K562 (cell line): ENCODE measurements around the gene WASL. TPM values are rescaled to one million over a fixed set of nuclear protein-coding genes. Genes with fewer than 3 reads are reported as not detected.

ENCODE experiments used
- BACH1 ChIP-seq: fragments of 200-800 bp; sonication (Bioruptor generic); IDR thresholded peaks from 2 replicates; pipeline ENCODE4 v1.6.1; 2016; ENCODE audit warnings: missing genetic modification characterization, missing compliant biosample characterization
- CBX5 ChIP-seq: IDR thresholded peaks from 2 replicates; pipeline ENCODE4 v1.6.1; 2014; ENCODE audit warnings: low read depth, borderline replicate concordance
- CTCFL ChIP-seq: IDR thresholded peaks from 2 replicates; pipeline ENCODE4 v1.6.1; 2011; ENCODE audit warnings: borderline replicate concordance, low read depth, mild to moderate bottlenecking, moderate library complexity, low read length; ENCODE audit not compliant: insufficient read depth, poor library complexity, severe bottlenecking
- E2F3 ChIP-seq: fragments of 250-450 bp; sonication (Bioruptor Pico); IDR thresholded peaks from 2 replicates; pipeline ENCODE4 v1.4.0; 2020; ENCODE audit warnings: mild to moderate bottlenecking
- ELF4 ChIP-seq: fragments of 450-650 bp; formaldehyde crosslinking; IDR thresholded peaks from 2 replicates; pipeline ENCODE4 v1.4.0; 2022; ENCODE audit warnings: missing genetic modification characterization
- EP300 ChIP-seq: IDR thresholded peaks from 2 replicates; pipeline ENCODE4 v1.6.1; 2012; ENCODE audit warnings: low read length, improper control_type of control experiment
- HDAC6 ChIP-seq: IDR thresholded peaks from 2 replicates; pipeline ENCODE4 v1.6.1; 2012; ENCODE audit warnings: low read depth, mild to moderate bottlenecking, control low read depth, inconsistent platforms, low read length, moderate library complexity
- HLTF ChIP-seq: fragments of 450-650 bp; IDR thresholded peaks from 2 replicates; pipeline ENCODE4 v1.6.1; 2016
- MNT ChIP-seq, 2 experiments: fragments of 450-650 bp; conservative IDR thresholded peaks; 2 replicates each; pipeline ENCODE4 v1.6.1; 2017; ENCODE audit warnings: mild to moderate bottlenecking in 2 of 2, moderate library complexity in 2 of 2
- MTA1 ChIP-seq: fragments of 450-650 bp; IDR thresholded peaks from 2 replicates; pipeline ENCODE4 v1.6.1; 2017; ENCODE audit warnings: borderline replicate concordance
- NCOA2 ChIP-seq, 2 experiments: fragments of 450-650 bp; IDR thresholded peaks; 2 replicates each; pipeline ENCODE4 v1.6.1; 2018; ENCODE audit warnings: mild to moderate bottlenecking in 2 of 2, moderate library complexity in 1 of 2; ENCODE audit not compliant: partially characterized antibody in 2 of 2
- NFRKB ChIP-seq: fragments of 450-650 bp; IDR thresholded peaks from 2 replicates; pipeline ENCODE4 v1.6.1; 2016; ENCODE audit warnings: low read depth
- PKNOX1 ChIP-seq: fragments of 450-650 bp; IDR thresholded peaks from 2 replicates; pipeline ENCODE4 v1.6.1; 2016
- POLR2AphosphoS5 ChIP-seq: IDR thresholded peaks from 2 replicates; pipeline ENCODE4 v1.6.1; 2011; ENCODE audit warnings: mild to moderate bottlenecking, low read depth, low read length, moderate library complexity; ENCODE audit not compliant: control insufficient read depth, insufficient read depth
- SMAD4 ChIP-seq: fragments of 250-450 bp; sonication (Bioruptor Pico); conservative IDR thresholded peaks from 2 replicates; pipeline ENCODE4 v1.8.0; 2021; ENCODE audit warnings: inconsistent platforms, mild to moderate bottlenecking, moderate library complexity
- SMC3 ChIP-seq: conservative IDR thresholded peaks from 2 replicates; pipeline ENCODE4 v1.6.1; 2011; ENCODE audit warnings: low read depth, low read length, improper control_type of control experiment; ENCODE audit not compliant: insufficient read depth
- SRSF9 ChIP-seq: fragments of 200-400 bp; formaldehyde crosslinking; IDR thresholded peaks from 2 replicates; pipeline ENCODE4 v1.6.1; 2017; ENCODE audit warnings: low read depth, low read length, borderline replicate concordance
- TAF15 ChIP-seq: fragments of 200-400 bp; formaldehyde crosslinking; IDR thresholded peaks from 2 replicates; pipeline ENCODE4 v1.6.1; 2017; ENCODE audit warnings: mild to moderate bottlenecking, low read depth, low read length, moderate library complexity
- TAF9B ChIP-seq: fragments of 450-650 bp; IDR thresholded peaks from 2 replicates; pipeline ENCODE4 v1.6.1; 2018; ENCODE audit warnings: mild to moderate bottlenecking; ENCODE audit not compliant: partially characterized antibody
- THAP12 ChIP-seq: fragments of 250-450 bp; sonication (Bioruptor Pico); IDR thresholded peaks from 2 replicates; pipeline ENCODE4 v1.9.0; 2021; ENCODE audit warnings: mild to moderate bottlenecking, inconsistent platforms
- YBX1 ChIP-seq: fragments of 450-650 bp; IDR thresholded peaks from 2 replicates; pipeline ENCODE4 v1.7.1; 2016; ENCODE audit warnings: mild to moderate bottlenecking
- ZBED1 ChIP-seq: IDR thresholded peaks from 2 replicates; pipeline ENCODE4 v1.6.1; 2014
- ZNF274 ChIP-seq: IDR thresholded peaks from 2 replicates; pipeline ENCODE4 v1.6.1; 2011; ENCODE audit warnings: low read depth, mild to moderate bottlenecking, low read length, moderate library complexity, borderline replicate concordance
- ZNF324 ChIP-seq: fragments of 250-450 bp; sonication (Bioruptor Pico); IDR thresholded peaks from 2 replicates; pipeline ENCODE4 v1.4.0; 2020; ENCODE audit warnings: mild to moderate bottlenecking
- ZNF75A ChIP-seq: fragments of 450-650 bp; formaldehyde crosslinking; IDR thresholded peaks from 2 replicates; pipeline ENCODE4 v1.4.0; 2020; ENCODE audit warnings: mild to moderate bottlenecking
- polyA plus RNA-seq, 8 experiments: library from polyadenylated mRNA; depleted of rRNA in 4 of 8; stranded (reverse) in 5 of 8; unstranded in 3 of 8; fragments of >200 nt; fragmentation: Nextera tagmentation in 2 of 8; fragmentation: Illumina TruSeq in 1 of 8; extraction: Ambion mirVana in 2 of 8; extraction: Trizol in 1 of 8; gene quantifications; 2 replicates each; pipeline versions ENCODE4 v1.2.1 to v1.2.3, GENCODE V29; 2011 to 2014; ENCODE audit warnings: inconsistent platforms in 1 of 8, missing spikeins in 1 of 8
- total RNA-seq, 7 experiments: library from RNA; depleted of rRNA in 6 of 7; stranded (reverse); fragments of >200 nt in 6 of 7; fragmentation: Illumina TruSeq in 2 of 7; extraction: Trizol in 2 of 7; gene quantifications; 2 replicates each; pipeline versions ENCODE4 v1.2.1 to v1.2.3, GENCODE V29; 2011 to 2021; ENCODE audit warnings: low replicate concordance in 1 of 7

Gene WASL
- total and polyA plus RNA-seq, 9 of the 15 experiments (the other 6 are each of a cell fraction or from before 2014, with no cell fraction given) = 3.2 to 13.9 (median 8.3) TPM

GRCh38 chr7:123682690-123683089, 66.1 kb downstream of the WASL start (continued):
- TF ChIP-seq SMC3 = 0 out of 2 replicates have a peak, but pooled peaks have one; percentile 47
- TF ChIP-seq ZNF324 (CRISPR knock-in tag) = no peak
- no peak for TF ChIP-seq TAF15
- no peak for TF ChIP-seq ZNF75A (CRISPR knock-in tag)
- no peak for TF ChIP-seq YBX1
- no peak for TF ChIP-seq EP300
- TF ChIP-seq ZBED1 = no peak
- no peak for TF ChIP-seq THAP12 (CRISPR knock-in tag)
- no peak for TF ChIP-seq PKNOX1
- TF ChIP-seq POLR2AphosphoS5 = no peak
- no peak for TF ChIP-seq NFRKB
- no peak for TF ChIP-seq SMAD4
- TF ChIP-seq NCOA2 (IDR thresholded peaks at IDR 0.05; ENCODE audit: partially characterized antibody in 2 of 2) = no peak
- no peak for TF ChIP-seq HDAC6
- TF ChIP-seq MNT (conservative IDR thresholded peaks at IDR 0.05) = peak; percentile 19 to 39; a peak in 1 of 4 replicates
- TF ChIP-seq HLTF = no peak
- TF ChIP-seq CBX5 = no peak
- TF ChIP-seq SRSF9 = no peak
- no peak for TF ChIP-seq E2F3
- no peak for TF ChIP-seq MTA1
- TF ChIP-seq CTCFL = no peak
- TF ChIP-seq ELF4 (CRISPR knock-in tag) = no peak
- no peak for TF ChIP-seq TAF9B
- TF ChIP-seq BACH1 (tag) = no peak
- no peak for TF ChIP-seq ZNF274
